Activated CD8-positive, alpha-beta memory T cell treated with anti-CD3 and anti-CD28 coated beads, Interleukin-2, amount 50 U/mL, for 24 hours (primary cell): Measurements from ENCODE around the gene NPB.

Experiments
- DNase-seq: peaks from one replicate; pipeline ENCODE4 v3.0.0-alpha.2; 2020; ENCODE audit errors: extremely low read depth

The NPB gene

DNA sequence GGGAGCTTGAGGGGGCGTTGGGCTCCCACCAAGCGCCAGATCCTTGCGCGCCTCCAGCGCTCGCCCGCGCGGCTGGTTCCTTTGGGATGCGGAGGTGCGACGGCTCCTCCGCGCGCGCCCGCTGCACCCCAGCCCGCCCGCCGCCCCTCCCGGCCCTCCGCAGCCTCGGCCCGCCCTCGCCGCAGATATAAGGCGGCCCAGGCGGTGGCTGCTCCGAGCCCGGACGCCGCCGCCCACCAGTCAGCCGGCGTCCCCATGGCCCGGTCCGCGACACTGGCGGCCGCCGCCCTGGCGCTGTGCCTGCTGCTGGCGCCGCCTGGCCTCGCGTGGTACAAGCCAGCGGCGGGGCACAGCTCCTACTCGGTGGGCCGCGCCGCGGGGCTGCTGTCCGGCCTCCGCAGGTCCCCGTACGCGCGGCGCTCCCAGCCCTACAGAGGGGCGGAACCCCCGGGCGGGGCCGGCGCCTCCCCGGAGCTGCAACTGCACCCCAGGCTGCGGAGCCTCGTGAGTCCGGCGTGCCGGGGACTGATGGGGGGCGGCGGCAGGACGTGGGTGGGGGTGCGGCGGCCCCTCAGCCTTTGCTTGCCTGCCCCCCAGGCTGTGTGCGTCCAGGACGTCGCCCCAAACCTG lies at the start of gene NPB:
Gene NPB (plus strand): TSS at position 216 of the 630 bp plus-strand sequence. CDS start 40 bp downstream, at position 256.
- no peak for DNase-seq

DNA sequence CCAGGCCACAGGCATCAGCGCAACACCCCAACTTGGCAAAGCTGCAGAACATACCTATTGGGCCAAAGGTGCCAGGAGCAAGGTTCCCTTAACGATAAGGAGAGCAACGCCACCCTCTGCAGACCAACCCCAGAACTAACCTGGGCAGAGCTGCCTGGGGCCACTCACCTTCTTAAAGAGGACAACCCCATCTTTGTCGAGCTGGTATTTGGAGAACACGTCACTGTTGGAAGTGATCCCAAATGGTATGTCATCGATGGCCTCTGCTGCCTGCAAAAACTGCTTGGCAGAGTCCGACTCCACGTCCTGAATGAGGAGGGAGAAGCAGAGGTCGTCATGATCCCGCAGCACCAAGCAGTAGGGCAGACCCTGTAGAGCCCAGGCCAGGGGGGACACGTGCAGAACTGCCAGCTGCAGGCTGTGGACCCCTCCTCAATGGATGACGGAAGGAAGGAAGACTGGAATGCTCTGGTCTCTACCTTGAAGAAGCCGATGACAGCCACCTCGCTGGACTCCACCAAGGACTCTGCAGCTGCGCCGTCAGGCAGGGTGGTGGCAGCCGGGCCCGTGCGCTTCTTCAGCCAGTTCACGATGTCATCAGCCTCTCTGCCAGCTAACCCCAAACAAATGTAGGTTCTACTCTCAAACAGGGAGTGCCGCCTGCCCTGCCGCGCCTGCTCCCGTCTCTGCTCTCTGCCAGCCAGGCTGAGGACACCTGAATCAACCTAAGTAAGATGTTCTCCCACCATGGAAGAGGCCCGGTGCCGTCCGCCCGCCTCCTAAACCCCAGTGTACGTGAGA lies 46.9 kb upstream of the NPB start:
- DNase-seq = no peak

DNA sequence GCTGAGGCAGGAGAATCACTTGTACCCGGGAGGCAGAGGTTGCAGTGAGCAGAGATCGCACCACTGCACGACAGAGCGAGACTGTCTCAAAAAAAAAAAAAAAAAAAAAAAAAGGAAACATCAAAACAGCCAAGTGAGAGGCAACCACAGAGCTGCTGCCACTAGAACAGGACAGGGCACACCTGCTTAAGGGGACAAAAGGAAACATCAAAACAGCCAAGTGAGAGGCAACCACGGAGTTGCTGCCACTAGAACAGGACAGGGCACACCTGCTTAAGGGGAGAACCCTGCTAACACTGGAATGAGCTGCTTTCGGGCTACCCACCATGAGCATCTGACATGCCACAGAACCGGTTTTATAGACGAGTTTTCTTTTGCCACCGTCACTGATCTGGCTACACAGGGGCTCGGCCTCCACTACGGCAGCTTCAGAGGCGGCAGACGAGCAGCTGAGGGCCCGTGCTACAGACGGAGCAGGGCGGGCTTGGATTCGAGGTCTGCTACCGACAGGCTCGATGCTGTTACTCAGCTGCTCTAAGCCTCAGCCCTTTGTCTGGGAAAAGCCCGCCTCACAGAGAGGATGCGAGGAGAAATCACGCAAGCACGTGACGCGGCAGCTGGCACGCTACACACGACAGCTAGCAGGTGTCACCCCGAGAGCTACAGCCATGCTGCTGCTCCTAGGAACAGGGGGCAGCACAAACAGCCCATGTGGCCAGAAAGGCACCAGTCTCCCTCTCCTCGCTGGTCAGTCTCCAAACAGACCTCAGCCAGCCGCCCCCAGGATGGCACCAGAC lies 43.7 kb upstream of the NPB start:
- DNase-seq = no peak

DNA sequence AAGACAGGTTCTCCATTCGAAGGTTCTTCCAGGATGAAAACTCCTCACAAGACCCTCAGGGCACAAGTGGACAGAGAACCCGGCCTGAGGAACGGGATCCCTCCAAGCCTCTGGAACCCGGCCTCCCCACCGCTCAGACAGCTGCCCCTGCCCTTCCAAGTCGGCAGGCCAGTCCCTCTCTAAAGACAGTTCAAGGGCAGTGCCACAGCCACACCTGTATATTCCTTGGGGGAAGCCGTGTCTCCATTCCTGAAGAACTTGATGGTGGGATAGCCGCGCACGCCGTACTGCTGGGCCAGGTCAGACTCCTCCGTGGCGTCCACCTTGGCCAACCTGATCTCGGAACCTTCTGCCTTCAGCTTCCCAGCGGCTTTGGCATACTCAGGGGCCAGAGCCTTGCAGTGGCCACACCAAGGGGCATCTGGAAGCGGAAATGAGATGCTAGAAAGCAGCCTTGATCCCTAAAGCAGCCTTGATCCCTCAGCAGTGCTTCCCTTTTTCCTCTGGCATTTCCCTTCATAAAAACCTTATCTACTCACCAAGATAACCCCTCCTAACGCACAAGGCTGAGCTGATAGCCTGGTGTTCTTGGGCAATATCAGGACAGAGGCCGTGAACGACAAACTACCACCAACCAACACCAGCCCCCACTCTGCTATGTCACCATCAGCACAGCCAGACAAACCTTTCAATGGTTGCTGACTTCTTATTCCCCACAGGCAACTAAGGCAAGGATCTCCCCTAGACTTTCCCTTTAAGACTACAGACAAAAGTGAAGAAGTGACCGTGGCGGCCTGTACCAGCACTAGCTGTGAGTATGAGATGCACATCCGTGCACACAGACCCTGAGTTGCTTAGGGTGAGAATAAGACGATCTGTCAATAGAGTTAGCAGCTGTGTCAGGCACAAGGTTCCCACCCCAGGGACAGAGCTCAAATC lies 42.8 kb upstream of the NPB start:
- DNase-seq = no peak

DNA sequence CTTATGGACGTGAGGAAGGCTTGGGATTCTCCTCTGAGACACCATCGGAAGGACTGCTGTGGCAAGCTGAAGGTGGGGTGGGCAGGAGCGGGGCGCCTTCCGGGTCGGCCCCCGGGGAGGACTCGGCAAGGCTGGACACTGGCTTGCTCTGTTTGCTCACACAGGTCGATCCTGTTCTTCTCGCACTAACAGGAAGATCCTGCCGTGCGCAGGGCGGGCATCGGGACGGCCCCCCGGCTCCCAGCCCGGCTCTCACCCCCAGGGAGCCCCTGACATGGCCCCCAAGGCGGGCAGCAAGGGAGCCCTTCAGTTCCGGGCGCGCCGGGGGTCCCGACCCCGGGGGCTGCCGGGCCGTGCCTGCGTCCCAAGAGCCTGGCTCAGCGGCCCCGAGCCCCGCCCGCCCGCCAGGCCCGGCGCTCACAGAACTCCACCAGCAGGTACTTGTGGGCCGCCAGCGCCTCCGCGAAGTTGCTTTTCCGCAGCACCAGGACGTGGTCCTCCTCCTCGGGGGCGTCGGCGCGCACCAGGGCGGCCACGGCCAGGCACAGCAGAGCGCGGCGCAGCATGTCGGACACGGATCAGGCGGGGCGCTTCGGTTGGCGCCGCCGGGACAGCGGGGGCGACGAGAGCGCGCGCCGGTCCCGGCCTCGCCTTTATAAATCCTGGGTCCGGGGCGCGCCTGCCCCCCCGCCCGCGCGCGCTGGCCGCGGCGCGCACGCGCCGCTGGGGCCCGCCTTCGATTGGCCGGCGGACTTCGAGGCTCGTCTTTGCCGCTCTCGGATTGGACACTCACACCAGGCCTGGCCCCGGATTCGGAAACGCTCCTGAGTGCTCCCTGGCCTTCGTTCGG lies 41.9 kb upstream of the NPB start, which contains the start of gene P4HB:
Gene P4HB (minus strand): TSS at position 630 of the 850 bp plus-strand sequence. CDS start 64 bp downstream, at position 566.
- DNase-seq = no peak

DNA sequence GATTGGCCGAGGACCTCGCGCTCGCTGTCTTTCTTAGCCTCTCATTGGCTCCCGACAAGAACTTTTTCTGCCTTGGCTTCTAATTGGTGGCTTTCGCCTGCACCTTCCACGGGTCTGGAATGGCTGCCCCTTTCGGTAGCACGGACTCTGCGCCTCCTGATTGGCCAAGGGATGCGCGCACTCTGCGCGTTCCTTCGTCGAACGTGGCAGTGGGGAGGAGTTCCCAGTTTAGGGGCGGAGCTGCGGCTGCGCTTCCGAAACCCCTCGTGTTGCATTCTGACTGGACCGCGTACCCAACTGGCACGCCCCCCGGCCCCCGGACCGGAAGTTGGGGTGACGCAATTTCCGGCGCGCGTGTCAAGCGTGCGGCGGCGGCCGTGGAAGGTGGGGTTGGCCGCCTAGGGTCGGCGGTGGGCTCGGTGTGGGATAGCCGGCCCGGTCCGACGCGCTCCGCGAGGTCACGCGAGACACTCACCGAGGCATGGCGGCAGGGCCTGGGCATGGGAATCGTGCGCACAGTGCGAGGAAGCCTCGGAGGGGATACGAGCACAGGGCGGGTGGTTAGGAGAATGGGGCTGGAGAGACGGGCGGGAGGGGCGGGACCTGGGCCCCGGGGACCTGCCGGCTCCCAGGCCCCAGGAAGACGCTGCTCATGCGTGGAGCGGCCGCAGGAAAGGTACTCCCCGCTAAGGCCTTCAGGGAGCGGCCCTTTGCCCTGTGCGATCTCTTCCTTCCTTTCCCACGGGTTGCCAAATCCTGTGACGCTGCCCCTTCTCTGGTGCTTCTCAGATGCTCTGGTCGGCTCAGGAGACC lies 41.1 kb upstream of the NPB start:
- peak; percentile 97 for DNase-seq

DNA sequence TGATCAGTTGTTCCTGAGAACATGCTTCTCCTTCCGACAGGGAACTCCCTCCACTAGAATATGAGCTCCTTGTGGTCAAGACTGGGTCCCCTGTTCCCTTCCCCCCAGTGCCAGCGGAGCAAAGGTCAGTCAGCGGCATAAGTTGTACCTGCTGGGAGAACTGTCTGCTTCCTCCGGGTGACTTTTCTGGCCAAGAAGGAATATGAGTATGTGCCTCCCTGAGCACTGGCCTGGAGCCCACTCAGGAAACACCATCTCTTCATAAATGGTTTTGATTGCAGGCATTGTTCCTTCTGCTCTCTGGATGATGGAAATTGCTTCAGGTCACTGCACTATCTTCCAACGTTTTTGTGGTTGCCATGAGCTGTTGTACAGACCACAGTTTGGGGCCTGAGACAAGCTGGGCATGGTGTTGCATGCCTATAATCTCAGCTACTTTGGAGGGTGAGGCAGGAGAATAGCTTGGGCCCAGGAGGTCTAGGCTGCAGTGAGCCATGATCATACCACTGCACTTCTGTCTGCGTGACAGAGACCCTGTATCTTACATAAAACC lies 38.8 kb upstream of the NPB start:
- no peak for DNase-seq

DNA sequence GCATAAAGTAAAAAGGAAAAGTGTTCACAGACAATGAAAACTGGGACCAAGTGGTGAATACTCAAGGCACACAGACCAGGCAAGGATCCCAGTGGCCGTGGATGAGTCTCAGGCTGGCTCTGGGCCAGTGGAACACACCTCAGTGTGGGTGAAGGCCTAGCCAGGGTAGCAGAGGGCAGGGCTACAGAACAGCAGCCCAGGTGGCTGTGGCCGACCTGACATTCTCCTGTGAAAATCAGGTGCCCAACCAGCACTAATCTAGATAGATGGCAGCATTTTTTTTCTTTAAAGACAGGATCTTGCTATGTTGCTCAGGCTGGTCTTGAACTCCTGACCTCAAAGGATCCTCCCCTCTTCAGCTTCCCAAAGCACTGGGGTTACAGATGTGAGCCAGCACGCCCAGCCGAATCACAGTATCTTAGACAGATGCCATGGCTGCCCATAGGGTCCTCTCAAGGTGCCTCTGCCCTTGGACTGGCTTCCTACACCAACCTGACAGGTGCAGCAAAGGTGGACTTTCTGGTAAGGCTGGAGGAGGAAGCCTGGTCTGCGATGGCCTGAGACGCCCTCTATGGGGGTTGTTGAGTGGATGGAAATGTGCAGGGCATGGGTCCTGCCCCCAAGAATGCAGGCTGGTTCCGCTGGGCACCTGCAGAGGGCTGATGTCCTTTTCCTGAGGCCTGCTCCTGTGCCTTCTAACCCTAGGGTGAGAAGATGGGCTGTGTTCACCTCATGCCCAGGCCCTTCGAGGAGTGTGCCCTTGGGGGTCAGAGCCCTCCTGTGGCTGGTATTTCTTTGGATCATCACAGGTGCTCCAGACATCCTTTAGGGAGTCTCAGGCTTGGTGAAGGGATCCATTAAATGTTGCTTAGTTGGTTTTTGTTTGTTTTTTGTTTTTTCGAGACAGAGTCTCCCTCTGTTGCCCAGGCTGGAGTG lies 37.9 kb upstream of the NPB start:
- no peak for DNase-seq

DNA sequence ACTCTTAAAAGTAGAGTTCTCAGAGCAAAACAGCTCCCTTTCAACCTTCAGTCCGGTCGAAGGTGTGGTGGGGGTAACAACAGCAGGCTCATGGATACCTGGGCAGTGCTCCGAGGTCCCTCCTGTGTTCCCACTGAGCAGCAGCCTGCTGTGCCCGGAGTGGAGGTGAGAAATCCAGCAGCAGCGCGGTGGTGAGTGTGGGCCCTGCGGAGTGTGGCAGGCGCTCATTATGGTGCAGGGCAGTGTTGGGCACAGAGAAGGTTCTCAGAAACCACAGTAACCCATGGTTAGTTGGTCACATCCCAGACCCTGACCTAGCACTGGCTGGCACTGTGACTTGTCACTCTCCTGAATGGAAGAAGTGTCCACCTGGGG lies 36.7 kb upstream of the NPB start:
- no peak for DNase-seq

DNA sequence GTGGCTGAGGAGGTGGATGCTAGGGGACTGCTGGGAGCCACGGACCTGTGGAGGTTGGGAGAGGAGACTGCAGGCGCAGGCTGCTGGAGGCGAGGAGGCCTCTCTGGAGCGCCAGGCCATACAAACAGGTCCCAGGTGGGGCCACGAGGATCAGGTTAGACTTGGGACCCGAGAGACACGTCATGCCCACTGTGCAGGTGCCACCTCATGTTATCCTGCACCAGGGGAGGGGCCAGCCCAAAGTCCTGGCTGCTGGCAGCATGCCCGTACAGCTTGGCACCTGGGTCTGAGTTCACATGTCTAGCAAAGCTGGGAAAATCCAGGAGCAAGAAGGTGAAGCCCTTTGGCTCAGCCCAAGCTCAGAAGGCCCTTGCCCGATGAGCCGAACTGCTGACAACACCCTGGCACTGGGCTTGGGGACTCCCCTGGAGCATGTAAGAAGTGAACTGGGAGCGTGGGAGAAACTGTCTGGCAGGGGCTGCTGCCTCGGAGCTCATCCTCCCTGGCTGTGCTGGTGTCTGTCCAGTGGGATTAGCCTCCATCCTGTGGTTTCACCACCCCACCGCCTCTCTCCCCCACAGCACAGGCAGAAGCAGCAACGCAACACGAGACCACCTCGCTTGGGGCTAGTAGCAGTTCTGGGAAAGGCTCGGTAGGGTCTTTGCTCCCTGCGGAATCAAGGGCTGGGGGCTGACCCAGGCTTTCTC lies 36.2 kb upstream of the NPB start:
- no peak for DNase-seq

DNA sequence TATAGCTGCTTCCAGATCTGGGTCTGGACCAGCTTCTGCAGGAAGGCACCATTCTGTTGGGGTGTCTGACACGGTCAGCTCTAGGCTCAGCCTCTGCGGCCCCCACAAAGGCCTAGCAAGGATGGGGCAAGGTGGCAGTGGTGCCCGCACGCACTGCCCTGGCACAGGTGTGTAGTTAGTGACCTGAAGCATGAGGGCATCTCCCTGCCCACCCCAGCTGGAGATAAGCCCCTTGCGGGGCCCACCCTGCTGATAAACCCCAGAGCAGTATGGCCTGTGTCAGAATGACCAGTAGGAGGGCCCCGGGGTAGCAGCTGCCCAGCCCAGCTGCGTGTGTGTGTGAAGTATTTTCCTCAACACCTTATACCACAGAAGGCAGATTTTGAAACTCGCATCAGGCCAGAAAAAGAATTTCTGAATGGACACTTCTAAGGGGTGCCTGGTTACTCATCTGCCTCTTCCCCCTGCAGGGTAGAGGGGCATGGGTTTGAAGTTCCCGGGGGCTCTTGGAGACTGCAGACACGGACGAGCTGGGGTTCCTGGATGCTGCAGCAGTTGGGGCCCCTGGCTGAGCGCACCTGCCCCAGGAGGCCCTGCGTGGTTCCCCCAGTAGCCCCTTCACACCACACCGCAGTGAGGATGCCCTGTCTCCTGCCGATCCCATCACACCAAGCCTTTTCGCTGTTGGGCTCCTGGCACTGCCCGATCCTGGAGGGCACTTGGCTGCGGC lies 35.4 kb upstream of the NPB start:
- no peak for DNase-seq

DNA sequence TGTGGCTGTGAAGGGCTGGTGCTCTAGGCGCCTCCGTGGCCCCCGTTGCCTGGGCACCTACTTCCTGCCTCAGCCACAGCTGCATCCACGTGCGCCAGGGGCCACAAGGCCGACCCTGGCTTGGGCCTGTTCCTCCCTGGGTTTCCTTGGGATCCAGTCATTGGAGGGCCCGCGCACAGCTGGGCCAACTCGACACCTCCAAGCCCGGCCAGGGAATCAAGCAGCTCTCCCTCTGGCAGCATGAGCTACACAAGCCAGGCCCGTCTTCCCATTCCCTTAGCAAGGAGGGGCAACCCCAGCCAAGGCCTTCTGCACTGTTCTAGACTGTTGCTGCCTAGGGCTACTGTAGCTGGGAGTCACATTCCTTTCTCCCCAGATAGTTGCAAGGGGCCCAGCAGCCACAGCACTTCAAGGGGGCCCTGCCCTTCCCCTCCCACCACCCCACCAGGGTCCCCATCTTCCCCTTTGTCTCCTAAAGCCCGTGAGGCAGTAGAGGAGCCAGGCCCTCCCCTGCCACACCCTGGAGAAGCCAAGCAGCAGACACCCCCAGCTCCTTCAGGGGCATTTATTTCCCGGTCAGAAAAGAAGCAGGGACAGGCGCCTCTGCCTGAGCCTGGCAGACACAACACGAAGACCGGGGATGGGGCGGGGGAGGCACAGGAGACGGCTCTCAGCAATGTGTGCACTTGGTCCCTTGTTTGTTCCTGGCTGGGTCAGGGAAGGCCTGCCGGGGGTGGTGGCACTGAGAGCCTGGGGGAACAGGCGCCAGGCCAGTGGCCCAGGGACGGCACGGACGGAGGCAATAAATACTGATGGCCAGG lies 34.7 kb upstream of the NPB start:
- no peak for DNase-seq

DNA sequence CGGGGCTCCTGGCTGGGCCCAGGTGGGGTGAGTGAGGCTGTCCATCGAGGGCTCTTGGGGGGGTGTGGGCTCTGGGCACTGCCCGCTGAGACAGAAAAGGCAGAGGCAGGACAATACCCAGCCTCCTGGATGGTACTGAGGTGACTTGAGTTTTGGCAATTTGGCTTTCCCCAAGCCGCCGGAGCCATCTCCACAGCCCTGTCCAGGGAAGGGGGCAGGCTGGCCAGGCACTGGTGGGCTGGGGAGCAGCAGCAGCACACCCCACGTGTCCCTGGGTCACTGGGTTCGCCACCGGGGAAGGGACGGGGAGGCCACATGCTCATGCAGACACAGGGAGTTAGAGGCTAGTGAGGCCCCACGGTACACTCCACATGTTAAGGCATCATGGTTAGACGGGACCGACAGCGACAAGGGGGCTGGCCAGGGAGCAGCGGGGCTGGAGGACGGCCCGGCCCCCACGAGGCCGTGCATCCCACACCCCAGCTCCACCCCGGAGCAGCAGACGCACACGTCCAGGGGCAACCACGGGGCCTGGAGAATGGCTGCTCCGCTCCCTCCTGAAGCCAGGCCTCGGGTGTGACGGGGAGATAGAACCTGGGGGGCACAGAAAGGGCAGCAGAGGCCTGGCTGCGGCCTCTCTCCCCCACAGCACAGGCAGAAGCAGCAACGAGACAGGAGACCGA lies 33.9 kb upstream of the NPB start:
- no peak for DNase-seq

DNA sequence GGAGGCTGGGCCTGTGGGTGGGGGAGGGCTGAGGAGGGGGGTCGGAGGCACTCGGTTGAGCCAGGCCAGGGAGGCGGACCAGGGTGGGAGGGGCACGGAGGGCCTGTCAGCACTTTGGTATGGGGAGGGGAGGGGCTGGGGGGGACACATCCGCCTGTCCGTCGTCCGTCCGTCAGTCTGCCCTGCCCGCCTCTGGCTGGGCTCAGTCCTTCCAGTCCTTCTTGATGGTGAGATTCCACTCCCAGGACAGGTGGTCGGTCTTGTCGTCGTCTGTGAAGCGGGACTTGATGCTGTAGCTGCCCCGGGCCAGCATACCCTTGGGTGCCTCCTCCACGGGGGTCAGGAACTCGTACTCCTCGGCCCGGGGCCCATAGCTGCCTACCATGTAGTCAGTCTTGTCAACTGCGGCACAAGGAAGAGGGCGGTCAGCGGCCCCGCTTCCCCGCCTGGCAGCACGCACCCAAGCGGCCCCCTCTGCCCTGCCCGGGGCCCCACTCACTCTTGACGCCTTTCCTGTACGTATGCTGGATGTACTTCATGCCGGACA lies 33.3 kb upstream of the NPB start:
- no peak for DNase-seq
